Panc1 (cell line): Measurements from ENCODE around the gene ERCC5.

Source experiments
- CTCF ChIP-seq: fragments of 450-650 bp; IDR thresholded peaks from 2 replicates; pipeline ENCODE4 v1.5.1; 2017; ENCODE audit warnings: mild to moderate bottlenecking
- POLR2AphosphoS5 ChIP-seq: IDR thresholded peaks from 2 replicates; pipeline ENCODE4 v1.6.1; 2012; ENCODE audit warnings: mild to moderate bottlenecking, low read depth, low read length, moderate library complexity

- TF ChIP-seq CTCF (no peak), POLR2AphosphoS5 (no peak)
Measured at GRCh38 chr13:102881819-102882686, 36.2 kb downstream of the ERCC5 start.
